HG03139 (cell line): ENCODE data around the gene AFAP1.

ENCODE experiments used
- ATAC-seq: cut with Tn5 transposase; IDR thresholded peaks from one replicate; pipeline ENCODE4 v1.9.1; 2021; ENCODE audit not compliant: unreplicated experiment

Gene AFAP1

DNA sequence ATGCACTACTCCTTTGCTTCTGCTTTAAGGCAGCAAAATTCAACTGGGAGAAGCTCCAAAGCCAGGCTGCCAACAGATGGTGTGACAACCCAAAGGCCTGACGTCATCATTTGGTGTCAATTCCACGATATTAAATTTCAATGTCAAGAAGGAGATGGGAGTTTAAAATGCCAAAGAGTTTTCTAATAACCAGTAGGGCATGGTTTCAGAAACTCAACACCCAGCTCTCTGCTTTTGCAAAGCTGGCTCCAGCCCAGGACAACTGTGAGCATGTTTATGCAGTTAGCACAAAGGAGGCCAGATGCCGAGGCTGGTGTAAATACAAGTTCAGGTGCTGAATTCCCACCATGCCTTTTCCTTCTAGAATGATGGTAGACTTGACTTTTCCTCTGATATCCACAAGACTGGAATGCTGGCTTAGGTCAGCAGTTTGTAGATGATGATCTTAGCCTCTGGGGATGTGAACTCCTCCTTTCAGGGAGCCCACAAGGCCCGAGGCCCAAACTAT lies 67.3 kb downstream of the AFAP1 start:
- ATAC-seq: no peak

DNA sequence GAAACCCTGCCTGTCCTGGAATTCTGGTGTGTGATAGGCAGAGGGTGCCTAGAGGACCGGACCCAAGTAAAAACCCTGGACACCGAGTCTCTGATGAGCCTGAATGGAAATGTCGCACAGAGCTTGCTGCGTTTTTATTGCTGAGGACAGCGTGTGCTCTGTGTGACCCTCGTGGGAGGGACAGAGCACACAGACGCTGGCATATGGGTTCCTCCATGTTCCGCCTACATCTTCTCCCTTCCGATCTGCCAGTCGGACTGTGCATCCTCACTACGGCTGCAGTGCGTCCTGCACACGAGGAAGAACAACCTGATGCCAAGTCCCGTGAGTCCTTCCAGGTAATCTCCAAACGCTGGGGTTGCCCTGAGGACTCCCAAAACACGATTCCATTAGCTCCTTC lies 68.3 kb downstream of the AFAP1 start:
- no peak for ATAC-seq

DNA sequence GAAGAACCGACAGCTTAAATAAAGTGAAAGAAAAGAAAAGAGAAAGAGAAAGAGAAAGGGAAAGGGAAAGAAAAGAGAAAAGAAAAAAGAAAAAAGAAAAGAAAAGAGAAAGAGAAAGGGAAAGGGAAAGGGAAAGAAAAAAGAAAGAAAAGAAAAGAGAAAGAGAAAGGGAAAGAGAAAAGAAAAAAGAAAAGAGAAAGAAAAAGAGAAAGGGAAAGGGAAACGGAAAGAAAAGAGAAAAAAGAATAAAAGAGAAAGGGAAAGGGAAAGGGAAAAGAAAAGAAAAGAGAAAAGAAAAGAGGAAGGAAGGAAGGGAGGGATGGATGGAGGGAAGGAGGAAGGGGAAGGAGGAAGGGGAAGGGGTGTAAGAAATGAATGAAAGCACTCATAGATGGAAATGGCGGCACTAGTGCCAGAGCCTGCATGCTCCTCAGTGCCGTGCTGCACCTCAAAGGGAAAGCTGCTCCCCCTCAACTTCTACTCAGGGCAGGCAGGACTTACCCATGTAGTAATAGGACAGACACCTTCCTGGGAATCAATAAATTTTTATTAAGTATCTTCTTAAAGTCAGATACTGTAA lies 70.7 kb downstream of the AFAP1 start:
- no peak for ATAC-seq

DNA sequence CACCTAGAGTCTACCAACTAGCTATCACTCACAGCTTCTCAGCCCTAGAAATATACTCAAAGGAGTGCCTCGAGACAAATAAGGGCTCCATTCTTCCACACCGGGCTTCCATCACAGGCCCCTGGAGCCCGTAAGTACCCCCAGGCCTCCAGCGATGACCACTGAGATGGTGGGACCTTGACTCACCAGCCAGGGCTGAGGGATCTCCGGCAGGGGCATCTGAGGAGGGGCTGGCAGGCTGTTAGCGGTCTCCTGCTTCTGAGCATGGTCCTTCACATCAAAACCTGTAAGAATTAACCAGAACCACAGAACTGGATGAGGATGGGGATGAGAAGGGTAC lies 71.3 kb downstream of the AFAP1 start:
- no peak for ATAC-seq

DNA sequence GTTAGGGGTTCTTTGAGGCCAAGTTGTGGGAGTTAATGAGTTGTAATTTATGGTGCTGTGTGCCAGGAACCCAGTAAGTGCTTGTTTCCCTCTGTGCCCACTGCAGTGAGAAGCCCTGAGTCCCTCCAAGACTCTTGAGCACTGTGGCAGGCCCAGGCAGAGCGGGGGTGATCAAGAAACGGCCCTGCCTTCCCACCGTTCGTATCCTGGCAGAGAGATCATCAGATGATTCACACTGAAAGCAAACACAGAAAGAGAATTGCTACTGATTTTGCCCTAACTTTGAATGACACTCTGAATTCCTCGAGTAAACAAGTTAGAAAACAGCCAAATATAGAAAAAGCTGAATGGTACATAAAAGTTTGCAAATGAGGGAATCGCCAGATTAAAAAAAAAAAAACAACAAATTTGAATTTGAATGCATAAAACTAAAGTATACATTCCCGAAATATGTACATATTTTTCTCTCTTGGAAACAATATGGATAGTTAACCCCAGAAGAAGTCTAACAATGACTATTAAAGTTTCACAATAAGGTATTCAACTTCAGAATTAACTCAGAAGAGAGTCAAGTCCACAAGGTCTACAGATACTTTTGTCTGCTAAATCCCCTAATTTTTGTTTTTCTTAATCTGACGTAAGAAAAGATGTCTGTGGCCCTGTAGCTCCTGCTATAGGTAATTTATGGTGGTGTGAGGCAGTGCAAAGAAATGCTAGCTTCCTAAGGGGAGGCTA lies 71.8 kb downstream of the AFAP1 start:
- no peak for ATAC-seq

DNA sequence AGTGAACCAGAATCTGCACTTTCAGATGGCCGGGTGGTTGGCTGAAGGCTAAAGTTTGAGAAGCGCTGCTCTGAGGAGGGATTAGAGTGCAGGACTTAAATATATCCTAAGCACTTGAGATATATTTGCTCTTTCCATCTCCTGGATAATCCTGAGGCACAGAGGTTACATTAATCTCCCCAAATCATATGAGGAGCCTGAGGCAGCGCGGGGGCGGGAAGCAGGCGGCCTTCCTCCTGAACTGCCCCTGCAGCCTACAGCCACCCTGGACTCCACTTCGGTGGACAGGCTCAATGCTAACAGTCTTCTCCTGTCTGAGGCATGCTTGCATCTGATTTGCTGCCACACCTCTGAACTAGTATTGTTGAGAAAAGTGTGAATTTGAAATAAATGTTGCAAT lies 72.5 kb downstream of the AFAP1 start:
- ATAC-seq: no peak

DNA sequence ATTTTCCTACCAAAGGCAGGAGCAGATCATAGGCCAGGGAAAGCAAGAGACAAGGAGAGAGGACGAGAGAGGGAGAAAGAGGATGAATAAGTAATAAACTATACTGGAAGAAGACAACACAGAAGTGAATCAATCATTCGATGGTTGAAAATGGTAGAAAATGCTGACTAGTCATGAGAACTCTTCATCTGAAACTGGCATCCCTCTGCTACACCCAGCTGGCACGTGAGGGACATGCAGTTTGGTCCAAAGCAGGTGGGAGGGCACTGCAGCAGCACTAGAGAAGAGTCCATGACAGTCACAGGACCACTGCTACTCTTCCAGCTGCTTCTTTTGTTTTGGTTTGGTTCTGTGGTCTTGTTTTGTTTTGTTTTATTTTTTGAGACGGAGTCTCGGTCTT lies 74.1 kb downstream of the AFAP1 start:
- no peak for ATAC-seq

DNA sequence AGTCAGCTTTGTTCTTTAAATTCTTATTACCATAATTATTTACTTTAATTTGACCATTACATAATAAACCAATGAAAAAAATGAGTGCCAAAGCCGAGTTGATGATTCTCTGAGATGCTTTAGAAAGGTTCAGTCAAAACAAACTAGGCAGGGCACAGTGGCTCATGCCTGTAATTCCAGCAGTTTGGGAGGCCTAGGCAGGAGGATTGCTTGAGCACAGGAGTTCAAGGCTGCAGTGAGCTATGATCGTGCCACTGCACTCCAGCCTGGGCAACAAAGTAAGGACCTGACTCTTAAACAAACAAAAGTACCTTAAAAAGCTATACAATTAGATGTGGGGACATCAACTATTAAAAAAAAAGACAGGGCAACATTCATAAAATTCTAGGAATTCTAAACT lies 75.0 kb downstream of the AFAP1 start:
- no peak for ATAC-seq

DNA sequence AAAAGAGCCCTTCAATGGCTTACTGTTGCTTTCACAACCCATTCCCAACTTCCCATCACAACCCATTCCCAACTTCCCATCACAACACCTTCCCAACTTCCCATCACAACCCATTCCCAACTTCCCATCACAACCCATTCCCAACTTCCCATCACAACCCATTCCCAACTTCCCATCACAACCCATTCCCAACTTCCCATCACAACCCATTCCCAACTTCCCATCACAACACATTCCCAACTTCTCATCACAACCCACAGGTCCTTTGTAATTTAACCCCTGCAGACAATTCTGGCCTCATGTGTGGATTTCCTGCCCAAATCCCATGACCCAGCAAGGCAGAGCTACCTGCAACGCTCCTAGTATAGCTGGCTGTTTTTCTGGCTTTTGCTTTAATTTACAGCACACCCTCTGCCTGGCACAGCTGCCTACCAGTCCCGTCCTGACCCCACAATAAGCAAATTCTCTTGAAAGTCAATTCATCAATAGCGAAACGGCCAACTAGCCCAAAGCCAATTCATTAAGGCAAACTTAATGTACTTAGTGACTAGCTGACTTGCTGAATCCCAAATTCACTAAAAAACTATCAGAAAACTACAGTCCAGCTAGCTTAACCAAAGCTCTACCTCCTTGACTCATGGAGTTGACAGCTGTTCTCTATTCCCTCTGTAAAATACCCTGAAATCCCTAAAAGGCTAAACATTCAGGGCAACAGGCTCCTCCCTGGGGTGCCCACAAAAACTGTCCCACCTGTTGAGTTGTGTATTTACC lies 75.6 kb downstream of the AFAP1 start:
- ATAC-seq: no peak

DNA sequence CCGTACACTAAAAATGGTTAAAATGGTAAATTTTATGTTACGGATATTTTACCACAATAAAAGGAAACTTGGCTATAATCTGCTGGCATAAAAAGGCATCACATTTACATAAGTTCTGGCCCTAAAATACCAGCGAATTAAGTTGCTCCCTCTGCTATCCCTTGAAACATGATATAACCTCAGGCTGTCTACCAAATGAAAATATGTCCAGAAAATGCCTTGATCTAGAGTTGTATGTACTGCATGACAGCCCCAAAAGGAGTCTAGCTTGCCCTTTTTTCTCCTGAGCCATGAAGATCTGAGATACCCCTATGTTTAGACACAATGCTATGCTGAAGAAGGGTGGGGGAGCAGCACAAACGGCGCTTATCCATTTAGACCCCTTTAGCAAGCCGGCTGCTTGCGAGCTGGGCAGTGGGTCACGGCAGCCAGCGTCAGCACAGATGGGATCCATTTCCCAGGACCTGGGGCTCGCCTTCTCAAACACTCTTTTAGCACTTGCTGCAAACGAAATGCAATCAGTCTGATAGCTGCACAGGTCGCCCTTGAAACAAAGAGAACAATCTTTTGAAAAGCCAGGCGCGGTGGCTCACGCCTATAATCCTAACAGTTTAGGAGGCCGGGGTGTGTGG lies 77.0 kb downstream of the AFAP1 start:
- ATAC-seq: no peak

DNA sequence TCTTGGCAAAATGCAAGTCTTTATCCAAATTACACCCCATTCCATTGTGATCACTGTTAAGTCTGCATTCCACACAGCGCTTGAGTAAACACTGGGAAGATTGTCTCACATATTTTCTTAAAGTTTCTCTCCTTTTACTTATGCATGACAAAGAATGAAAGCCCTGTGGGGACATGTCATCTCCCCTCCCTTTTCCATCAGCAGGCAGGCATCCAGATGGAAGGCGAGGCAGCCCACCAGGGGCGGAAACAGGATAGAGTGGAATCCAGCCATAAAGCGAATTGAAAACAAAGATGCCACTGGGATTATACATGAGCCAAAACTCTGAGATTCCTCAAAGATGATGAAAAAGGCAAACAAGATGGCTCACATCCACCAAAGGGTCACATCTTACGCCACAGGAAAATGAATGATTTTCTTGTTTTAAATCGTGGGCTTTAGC lies 78.2 kb downstream of the AFAP1 start:
- ATAC-seq: no peak

DNA sequence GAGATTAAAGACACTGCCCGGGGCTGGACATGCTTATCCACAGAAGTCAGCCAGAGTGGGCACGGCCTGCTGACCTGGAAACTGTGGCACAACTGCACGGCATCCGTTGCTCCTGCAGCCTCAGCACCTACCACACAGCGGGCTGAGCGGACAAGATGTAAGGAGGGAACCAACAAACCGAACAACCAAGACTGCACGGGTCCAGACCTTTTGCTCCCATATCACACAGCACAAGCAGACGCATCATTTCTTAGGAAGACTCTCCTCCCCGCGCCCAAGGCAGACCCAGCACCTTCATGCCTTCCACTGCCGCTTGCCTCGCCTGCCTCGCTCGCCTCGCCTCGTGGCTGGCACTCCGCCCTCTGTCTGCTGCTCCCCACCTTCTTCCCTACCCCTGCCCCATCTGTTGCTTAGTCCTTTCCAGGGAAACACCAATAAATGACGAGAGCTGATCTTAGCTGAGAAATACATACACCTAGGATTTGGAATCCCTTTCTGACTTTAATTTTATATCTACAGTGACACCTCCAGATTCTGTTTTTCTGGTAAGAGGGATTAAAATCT lies 79.0 kb downstream of the AFAP1 start:
- ATAC-seq: no peak

DNA sequence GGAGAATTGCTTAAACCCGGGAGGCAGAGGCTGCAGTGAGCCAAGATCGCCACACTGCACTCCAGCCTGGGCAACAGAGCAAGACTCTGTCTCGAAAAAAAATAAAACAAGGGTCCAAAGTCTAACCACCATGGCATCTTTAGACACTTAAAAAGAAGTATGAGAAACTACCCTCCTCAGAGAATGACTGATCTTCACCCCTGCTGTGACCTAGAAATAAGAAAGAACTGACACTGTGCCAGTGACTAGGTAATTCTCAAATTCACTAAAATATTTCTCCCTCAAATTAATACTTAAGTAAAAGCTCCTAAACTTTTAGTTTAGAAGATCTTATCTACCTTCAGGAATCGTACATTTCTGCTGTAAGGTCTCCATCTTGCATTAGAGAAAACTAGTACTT lies 80.3 kb downstream of the AFAP1 start:
- ATAC-seq: no peak

DNA sequence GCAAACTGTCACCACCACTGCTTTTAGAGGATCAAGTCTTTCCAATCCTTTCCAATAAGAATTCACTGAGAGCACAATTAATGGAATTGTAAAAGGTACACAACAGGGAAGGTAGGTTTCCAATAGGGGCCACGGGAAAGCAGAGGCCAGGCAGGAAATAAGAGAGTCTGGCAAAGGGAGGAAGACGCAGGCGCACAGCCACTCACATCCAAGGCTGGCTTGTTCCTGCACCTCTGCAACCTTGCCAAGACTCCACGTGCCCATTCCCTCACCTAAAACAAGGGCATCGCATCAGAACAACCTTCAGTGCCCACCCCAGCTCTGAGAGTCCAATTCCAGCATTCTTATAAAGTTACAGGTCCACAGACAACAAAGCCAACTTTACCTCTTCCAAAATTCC lies 81.2 kb downstream of the AFAP1 start:
- ATAC-seq: no peak

DNA sequence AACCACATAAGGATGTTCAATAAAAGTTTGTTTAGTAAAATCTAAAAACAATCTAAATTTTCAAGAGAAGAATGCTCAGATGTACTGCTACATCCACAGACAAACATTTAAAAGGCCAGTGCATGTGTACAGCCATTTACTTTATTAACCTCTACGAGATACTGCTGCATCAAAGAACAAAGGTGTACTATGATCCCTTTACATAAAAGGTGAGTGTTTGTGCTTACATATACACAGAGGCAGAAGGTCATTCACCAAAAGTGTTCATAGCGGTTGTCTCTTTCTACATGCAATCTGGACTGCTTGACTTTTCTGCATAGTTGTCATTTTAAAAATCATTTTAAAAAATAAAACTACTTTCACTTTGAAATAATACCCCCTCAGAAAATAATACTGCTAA lies 81.7 kb downstream of the AFAP1 start:
- ATAC-seq: no peak

DNA sequence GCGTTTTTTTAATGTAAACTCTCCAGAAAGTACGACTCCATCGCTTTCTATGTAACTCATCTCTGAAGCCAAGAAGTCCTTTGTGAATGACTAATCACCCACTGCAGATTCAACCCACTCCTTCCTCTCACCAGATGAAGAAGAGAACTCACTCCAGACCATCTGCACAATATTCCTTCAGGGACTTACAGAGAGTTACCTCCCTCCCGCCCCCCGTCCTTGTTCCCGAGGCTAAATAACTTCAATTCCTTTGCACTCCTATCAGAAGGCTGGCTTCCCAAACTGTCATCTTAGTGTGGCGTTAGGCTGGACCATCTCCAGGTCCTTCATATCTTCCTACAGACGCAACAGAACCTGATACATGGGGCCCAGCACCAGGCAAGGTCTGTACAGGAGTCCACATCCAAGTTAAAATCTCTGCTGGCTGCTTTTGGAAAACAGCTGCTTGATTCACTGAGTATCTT lies 82.4 kb downstream of the AFAP1 start:
- ATAC-seq: no peak

DNA sequence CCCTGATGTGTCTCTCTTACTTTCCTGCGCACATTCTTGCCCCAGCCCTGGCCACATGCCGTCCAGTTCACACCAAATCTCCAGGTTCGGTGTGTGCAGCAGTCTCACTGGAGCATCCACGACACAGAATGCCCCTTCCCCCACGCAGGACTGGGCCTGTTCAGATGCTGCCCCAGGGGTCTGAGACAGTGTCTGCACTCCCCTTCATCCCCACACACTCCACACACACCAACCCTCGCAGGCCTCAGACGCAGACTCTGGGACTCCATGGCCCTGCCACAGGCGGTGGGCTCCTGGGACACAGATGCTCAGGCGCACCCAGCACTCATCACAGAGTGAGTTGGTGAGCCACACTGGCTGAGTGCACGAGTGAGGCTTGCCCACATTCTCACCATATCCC lies 83.9 kb downstream of the AFAP1 start:
- no peak for ATAC-seq

DNA sequence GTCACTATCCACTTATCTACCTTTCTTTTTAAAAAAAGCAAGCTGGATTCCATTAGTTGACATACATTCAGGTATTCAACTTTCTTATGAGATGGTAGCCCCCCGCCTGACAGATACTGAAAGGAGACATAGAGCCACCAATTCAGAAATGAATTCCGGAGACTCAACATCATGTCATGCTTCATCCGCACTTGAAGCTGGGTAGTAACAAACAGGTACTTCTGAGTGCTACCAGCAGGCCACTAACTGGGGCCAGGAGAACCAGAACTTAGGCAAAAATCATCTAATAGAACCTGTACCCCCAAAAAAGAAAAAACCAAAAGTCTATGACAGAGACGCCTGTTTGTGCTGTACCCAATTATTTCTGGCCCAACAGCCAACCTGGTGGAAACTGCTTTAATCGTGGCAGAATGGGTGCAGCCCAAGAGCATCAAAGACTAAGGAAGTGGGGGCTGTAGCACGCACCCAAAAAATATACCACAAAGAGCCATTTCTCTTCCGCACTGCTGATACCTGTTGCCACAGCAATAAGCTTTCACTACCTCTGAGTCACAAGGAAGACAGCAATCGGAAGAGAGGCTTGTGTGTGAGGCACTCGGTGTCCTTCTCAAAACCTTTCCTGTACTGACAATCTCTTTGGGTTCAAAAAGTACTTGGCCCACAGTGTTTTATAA lies 84.8 kb downstream of the AFAP1 start:
- ATAC-seq: no peak

DNA sequence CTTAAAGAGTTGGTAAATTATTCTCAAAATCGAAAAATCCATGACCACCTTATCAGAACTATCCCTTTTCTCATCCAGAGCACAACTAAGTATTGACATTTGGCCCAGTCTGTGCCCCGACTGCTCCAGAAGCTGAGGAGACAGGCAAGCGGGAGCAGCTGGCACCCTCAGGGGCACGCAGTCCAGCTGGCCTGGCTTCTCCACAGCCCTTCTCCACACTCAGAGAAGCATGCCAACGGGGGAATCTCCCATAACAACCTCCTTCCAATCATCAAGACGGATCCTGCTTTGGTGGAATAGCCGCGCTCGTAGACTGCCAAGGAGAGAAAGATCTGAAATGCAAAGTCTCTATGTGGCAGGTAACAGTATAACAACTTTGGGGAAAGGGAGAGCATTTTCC lies 85.4 kb downstream of the AFAP1 start:
- ATAC-seq: no peak

DNA sequence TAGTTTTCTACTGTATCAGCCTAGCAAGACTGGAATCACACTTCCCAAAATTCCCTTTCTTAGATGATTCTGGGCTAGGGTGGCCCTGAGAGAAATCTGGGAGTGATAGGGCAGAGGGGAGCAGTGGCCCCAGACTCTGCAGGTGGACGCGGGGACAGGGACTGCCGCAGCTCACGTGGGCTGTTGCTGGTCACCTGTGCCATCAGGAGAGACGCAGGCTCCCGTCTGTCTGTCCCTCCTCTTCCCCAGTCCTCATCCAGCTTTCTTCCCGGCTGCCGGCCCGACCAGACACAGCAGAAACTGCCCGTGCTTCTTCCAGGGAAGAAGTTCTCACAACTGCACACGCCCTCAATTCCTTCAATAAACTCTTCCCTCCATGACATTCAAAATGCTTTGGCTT lies 86.4 kb downstream of the AFAP1 start:
- no peak for ATAC-seq
